ENCODE results near the gene TMEM9.

The TMEM9 gene

DNA sequence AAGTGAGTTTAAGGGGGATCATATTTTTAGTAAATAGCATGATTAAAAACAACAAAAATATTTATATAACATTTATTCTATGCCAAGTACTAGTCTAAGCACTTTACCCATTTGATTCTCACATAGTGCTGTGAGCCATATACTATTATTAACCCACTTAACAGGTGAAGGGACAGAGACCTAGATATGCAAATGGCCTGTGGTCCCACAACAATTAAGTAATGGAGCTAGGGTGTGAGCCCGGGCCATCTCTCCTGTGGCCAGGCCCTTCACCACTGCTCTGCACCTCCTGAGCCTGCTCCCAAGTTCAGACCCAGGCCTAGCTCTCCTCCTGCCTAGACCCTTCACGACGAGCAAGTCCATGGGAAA, 27.8 kb downstream of the TMEM9 start:
- no peak for DNase-seq

DNA sequence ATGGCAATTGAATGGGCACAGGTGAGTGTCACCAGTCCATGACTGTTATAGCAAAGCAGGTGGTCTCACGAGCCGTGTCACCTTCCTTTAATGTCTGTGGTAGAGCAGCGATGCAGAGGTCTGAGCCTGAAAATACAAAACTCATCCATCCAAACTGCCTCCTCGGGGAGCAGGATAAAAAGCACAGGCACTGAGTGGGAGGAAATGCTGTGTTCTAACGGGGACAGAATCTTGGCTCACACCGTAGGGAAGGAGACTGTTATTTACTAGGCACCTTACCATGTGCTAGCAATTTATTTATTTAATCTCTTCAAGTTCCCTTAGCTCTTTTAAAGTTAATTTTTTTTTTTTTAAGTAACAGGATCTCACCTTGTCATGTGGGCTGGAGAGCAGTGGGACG, 28.5 kb downstream of the TMEM9 start:
- DNase-seq: no peak

DNA sequence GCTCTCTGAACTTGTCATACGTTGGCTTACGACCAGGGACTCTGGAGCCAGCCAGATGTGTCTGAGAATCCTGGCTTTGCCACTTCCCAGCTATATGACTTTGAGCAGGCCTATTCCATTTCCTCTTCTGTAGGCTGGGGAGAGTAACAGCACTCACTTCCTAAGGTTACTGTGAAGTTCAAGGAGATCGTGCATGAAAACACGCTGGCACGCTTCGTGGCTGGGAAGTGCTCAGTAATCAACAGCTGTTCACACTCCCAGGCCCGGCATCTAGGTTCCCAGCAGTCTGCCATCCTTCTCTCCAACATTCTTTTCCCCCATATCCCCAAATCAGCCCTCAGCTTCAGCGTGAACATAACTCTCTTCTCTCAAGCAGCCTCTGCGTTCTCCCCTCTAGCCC, 29.3 kb downstream of the TMEM9 start:
- no peak for DNase-seq

DNA sequence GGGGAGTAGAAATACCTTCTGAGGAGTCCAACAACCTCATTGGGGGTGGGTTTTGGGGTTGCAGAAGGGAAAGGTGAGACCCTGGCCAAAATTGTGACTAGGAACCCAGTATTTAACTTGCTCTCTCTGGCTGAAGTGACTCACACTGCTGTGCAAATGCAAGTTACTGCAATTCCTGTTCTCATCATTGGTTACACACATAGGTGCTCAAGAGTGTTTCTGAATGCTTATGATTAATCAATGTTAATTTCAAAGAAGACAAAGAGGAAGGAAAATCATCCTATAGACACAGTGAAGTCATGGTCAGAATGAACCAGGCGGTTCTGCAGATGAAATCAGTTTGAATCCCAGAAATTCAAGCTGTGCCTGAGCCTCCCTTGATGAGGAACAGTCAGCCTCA, 30.4 kb downstream of the TMEM9 start:
- DNase-seq: no peak

DNA sequence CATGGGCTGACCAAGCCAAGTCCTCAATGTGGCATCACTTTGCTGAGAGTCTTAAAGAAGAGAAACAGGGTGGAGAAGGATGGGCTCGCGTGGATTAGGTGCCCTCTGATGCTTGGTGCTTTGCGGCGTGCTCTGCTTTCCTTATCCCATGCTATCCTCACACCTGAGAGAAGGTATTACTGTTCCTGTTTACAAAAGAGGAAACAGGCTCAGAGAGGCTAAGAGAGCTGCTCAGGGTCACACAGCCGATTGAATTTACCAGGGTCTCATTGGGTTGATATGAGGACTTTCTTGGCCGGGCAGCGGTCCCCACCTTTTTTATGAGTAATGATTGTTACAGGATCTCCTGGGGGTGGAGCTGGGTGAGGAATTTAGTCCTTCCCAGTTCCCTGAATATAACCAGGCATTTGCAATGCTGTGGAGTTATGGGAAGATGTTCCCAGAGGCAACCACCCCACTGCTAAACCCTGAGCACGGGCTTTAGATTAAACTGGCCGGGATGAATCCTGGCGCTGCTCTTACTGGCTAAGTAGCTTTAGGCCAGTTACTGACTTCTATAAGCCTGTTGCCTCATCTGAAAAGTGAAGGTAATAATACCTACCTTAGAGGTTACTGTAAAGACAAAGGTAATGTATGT, 31.8 kb downstream of the TMEM9 start:
- DNase-seq: no peak

DNA sequence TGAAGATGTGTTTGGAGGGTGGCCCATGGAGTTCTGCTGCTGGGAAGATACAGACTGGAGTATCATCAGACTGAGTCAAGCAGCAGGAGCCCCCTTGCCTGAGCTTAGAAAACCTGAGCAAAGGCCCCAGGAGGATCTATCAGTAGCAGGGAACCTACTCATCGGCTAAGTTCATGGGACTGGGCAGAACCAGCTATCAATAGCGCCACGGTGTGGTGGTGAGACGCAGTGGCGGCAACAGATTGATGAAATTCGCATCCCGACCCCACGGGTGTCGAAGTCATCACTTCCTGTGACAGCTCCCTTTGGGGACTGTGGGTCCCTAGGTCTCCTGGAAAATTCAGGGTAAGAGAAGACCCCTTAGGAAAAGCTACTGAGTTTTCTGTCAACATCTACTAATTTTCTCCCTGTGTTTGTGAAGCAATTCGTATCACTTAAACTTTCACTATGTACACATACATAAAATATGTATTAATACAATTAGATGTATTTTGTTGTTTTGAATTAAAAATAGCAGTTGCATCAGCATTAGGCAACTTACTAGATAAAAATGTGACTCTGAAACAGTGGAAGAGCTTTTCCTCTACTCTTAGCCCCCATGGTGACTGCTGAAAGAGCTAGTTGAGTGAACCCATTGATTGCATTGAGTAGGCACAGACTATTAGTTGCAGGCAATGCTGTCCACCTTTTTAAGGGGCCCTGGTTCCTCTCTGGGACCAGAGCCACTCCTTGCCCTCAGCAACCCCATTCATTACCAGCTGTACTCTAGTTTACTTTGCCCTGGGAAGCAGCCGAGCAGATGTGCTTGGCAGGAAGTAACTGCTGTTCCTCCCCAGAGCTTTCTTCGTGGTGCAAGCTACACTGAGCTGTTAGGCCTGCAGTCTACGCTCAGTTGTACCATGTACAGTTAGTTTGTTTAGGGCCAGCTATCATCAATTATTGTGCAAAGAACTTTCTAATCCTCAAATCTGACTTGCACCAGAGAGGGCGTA, 34.8 kb downstream of the TMEM9 start:
- peak; percentile 64 to 70 for DNase-seq

DNA sequence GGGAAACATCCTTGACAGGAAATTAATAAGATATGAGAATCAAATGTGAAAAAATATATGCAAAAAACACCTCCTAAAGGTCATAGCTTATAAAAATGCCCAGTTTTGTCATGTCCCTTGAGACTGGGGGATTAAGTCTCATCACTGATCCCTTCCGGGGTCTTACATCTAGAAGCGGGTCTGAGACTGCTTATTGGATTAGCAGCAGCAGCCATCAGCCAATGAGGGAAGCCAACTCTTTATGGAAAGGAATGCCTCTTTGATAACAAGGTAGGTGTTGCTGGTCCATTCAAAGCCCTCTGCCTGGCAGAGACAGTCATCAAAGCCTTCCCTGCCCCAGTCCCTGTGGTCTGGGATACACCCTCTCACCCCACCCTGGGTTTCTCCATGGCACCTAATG, 38.2 kb downstream of the TMEM9 start:
- DNase-seq: no peak

DNA sequence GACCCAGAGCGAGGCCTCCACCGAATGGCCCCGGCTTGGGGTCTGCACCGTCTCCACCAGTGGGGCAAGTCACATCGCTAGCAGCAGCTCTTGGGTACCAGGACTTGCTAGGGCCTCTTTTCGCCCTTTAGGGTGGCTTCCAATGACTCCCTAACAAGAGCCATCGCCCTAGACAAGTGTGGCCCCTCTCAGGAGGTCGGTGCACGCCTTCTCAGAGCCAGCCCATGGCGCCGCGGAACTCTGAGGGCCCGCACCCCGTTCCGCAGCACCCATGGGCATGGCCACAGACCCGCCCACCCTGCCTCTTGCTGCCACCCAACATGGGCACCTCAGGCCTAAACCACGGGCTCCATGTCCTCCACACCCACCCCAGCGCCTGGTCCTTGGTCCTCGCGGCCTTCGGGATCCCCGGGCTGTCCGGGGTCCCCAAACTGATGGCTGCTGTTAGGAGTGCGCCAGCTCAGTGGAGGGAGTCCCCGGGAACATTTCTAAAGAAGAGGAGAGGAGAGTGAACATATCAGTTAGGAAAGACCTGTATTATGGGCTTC, 38.8 kb downstream of the TMEM9 start:
- DNase-seq: no peak

DNA sequence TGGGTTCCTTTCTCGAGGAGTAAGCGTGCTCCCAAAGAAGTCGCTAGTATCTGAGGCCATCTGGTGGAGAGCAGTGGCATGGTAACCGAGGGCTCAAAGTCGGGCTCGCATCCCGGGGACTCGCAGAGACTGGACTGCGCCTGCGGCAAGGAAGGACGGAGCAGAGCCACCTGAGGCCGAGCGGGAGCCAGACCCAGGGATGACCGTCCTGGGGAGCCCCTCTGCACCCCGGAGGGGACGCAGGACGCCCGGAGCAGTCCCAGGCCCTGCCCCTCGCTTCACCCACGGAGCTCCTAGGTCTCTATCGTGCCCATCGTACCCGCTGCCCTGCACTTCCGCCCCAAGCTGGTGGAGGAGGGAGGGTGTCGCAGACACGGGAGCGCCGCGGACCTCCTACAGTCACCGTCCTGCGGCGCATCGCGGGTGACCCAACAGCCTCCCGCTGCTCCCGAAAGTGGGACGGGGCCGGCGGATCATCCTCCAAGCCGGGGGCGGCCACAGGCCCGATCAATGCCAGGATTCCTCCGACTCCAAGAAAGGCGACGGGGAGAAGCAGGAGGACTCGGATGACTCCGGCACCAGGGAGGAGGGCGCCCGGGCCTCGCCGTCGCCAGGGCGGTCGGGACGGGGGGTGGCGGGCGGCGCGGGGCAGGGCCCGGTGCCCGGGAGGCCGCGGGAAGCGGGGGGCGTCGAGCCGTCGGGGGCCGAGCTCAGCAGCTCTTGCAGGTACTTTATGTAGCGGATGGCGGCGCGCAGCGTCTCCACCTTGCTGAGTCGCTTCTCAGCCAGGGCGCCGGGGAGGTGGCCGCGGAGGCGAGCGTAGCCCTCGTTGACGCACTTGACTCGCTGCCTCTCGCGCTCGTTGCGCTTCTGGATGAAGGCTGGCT, 39.8 kb downstream of the TMEM9 start:
- peak; percentile 83 to 87 for DNase-seq

DNA sequence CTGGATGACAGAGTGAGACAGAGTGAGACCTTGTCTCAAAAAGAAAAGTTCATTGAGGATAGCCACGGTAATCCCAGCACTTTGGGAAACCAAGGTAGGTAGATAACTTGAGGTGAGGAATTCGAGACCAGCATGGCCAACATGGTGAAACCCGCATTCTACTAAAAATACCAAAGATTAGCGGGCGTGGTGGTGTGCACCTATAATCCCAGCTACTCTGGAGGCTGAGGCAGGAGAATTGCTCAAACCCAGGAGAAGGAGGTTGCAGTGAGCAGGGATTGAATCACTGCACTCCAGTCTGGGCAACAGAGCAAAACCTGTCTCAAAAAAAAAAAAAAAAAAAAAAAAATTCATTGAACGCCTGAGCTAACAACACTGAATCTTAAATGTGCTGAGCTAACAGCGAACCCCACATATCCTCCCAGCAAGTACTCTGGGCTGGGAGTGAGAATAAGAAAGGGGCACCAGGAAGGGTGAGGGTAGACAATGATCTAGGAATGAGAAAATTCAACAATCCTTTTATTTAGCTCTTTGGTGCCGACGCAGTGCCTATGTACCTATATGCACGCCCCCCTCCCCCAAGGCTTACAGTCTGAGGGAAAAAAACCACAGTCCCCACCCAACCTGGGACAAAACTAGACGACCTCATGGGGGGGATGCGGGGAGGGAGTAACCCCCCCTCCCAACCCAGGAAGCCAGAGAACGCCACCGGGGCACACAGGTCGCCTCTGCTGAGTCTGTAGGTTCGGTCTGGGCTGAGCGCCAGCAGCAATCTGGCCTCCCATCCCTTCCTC, 40.6 kb downstream of the TMEM9 start:
- no peak for DNase-seq

DNA sequence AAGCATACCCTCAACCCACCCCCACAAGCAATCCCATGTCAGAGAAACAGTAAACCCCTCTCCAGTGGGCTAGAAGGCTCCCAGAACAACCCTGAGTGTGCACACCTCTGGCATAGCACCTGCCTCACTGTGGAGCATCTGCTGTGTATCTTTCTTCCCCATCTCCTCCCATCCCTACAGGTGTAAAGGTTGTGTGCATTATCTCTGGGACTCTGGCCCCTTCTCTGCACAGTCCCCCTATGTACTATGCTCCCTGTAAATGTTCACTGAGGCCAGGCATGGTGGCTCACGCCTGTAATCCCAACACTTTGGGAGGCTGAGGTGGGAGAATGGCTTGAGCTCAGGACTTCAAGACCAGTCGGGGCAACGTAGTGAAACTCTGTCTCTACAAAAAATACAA, 41.3 kb downstream of the TMEM9 start:
- DNase-seq: no peak

DNA sequence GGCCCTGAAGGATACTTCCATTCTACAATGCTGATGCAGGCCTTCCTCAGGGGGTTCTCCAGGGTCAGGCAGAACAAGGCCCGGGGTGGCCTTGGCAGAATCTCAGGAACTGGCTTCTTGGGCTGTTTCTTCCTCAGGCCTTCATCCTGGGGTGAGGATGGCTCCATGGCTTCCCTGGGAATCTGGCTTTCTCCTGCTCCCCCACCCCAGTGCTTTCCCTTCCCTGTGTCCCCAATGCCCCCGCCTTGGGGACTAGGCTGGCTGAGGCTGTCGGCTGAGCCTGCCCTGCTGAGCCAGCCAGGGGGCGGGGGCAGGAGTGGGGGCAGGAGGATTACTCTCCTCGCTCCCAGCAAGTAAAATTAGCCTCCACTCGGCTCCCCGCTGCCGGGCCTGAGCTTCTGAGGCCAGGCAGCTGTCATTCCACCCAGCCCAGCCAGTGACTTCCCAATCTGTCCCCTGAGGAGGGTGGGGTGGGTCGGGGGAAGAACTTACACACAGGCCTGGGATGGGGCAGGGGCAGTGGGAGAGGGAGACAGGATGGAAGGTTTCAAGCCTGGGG, 42.0 kb downstream of the TMEM9 start, which contains the start of gene CACNA1S:
Gene CACNA1S (minus strand): TSS at position 254 of the 559 bp plus-strand sequence. CDS start 87 bp downstream, at position 167.
- DNase-seq: no peak

DNA sequence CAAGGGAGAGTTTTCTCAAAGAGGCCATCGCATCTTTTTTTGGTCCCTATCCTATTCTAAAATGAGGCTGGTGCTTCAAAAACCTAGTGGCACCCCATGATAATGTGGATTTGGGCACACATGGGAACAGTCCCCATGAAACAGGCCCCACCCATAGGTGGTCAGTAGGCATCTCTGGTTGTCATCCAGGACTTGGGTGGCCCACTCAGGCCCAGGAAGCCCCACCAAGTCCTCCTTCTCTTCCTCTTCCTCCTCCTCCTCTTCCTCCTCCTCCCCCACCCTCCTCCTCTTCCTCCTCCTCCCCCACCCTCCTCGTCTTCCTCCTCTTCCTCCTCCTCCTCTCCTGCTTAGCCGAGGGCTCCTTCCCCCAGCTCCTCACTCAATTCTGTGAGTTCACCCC, 42.6 kb downstream of the TMEM9 start:
- no peak for DNase-seq

DNA sequence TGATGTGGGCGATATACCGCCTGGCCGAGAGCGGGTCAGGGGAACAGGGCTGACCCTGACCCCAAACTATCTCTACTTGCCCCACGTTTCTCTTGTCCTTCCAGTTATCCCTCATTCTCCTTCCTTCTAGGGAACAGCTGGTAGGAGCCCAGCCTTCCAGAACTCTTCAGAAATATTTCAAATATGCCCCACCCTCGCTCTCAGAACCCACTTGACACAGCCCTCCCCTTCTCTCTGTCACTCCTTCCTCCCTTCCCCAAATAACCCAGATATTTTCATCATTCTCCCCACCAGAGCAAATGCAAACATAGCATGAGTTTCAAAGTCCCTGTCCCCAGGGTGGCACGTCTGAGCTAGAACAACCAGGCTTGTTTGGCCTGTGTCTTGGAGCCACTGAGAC, 43.1 kb downstream of the TMEM9 start:
- no peak for DNase-seq

DNA sequence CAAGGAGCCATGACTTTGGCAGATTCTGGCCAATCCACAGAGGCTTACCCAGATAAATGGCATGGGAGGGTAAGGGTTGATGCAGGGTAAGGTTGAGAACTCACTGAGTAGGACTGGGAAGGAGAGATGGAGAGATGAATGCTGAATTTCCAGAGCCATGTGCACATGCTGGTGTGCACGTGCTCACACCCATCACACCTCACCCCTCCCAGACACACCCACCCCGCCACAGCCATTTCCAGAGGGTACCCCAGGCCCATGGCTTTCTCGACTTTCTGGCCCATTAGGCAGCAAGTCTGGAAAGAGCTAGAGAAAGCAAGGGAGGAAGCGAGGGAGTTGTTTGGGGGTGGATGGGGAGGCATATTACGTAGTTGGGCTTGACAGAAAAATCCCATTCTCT, 43.7 kb downstream of the TMEM9 start:
- no peak for DNase-seq

DNA sequence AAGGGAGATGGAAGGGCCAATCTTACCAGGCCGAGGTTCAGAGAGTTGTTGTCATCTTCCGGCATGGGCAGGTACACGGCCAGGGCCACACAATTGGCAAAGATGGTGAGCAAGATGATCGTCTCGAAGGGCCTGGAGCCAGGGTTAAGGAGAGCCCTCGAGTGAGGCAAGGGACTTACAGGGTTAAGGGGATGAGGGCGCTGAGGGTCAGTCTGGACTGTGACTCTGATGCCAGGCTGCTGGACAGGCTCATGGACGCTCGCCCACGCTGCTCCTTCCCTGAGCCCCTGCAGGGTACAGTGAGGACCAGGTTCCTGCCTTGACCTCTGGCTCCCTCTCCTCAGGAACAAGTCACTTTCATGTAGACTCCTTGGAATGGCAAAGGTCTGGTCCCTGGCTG, 44.1 kb downstream of the TMEM9 start:
- DNase-seq: no peak

DNA sequence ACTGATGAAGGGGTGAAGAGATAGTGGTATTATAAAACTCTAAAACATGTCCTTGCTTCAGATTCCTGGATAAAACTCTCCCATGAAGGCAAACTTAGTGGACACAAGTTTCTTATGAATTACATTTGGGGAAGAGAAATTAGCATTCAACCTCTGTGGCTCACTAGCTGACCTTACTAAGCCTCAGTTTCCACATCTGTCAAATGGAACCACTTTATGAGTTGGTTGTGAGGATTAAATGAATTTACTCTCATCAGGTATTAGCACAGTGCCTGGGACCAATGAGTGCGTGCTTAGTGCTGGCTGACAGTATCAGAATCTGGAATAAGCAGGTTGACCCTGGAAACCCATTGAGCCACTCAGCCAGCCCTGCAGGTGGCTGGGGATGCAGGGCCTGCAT, 44.6 kb downstream of the TMEM9 start:
- DNase-seq: no peak

DNA sequence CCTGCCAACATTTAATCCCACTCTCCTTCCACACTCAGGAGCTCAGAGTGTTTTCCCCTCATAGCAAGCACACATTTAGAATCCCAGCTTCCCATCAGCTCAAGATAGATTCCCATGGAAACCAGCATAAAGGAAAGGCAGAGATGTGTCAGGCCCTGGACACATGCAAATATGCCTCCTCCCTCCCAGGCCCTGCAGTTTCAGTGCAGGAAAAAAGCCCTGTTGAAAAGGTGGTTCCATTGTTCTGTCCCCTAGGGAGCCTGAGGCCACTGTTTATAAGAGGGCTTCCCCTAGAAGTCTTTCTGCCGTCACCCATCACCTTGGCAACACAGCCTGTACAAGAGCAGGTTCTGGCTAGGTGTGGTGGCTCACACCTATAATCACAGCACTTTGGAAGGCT, 45.7 kb downstream of the TMEM9 start:
- DNase-seq: no peak

DNA sequence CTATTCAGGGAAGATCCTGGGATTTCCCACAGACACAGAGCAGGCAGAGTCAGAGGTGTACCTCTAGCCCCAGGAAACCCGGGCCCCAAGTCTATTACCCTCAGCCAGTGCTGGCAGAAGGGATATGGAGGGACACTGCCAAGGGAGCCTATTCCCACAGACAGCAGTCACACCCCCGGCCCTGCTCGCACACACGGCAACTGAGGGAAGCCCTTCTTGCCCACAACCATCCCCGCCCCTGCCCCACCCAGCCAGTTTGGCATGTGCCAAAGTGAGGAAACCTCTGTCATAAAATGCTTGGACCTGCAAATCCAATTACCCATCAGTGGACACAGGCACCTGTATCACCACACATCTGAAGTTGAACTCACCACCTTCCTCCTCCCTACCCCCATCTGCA, 48.6 kb downstream of the TMEM9 start:
- DNase-seq: no peak

DNA sequence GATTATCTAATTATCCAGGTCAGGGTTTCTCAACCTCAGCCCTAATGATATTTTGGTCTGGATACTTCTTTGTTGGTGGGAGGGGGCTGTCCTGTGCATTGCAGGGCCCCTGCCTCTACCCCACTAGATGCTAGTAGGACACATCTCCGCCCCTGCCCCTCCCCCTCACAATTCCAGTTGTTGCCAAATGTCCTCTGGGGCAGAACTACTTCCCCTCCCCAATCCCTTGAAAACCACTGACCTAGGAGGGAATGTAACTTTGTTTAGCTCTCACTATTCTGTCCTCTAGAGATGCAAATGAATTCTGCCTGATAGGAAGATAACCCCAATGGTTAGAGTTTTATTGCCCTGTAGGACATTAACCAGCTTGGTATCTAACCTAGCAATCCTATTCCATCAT, 50.1 kb downstream of the TMEM9 start:
- no peak for DNase-seq

DNA sequence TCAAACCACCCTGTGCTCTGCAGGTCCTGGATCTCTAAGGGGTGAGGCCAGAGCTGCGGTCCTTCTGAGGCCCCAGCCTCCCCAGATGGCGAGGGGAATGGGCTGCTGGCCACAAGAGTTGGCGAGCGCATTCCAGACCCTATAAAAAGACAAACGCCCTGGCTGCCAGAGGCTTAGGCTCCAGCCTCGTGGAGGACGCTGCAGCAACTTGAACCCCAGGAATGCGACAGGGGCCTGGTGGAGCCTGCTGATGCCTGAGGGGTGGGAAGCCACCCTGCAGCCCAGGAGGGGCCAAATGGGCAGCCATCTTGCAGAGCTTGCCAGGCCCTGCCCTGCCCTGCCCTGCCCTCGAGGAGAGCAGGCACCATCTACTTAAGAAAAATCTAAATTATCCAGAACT, 50.6 kb downstream of the TMEM9 start:
- no peak for DNase-seq

Data from activated CD4-positive, alpha-beta T cell treated with anti-CD3 and anti-CD28 coated beads, Interleukin-2, amount 50 U/mL, for 48 hours (primary cell).